ENCODE data around the gene STX16. TPM values are rescaled to one million over a fixed set of nuclear protein-coding genes. Genes with fewer than 3 reads are reported as not detected.

The STX16 gene
- total RNA-seq, 4 donors from 2014 or later = 53.2 to 112 (median 65.8) TPM

- TF ChIP-seq, protein P1, sequence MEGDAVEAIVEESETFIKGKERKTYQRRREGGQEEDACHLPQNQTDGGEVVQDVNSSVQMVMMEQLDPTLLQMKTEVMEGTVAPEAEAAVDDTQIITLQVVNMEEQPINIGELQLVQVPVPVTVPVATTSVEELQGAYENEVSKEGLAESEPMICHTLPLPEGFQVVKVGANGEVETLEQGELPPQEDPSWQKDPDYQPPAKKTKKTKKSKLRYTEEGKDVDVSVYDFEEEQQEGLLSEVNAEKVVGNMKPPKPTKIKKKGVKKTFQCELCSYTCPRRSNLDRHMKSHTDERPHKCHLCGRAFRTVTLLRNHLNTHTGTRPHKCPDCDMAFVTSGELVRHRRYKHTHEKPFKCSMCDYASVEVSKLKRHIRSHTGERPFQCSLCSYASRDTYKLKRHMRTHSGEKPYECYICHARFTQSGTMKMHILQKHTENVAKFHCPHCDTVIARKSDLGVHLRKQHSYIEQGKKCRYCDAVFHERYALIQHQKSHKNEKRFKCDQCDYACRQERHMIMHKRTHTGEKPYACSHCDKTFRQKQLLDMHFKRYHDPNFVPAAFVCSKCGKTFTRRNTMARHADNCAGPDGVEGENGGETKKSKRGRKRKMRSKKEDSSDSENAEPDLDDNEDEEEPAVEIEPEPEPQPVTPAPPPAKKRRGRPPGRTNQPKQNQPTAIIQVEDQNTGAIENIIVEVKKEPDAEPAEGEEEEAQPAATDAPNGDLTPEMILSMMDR (IDR thresholded peaks at IDR 0.05; ENCODE audit: low read depth) = no peak
These were observed 55.2 kb downstream of the STX16 start for GRCh38 chr20:58706150-58706892.

- TF ChIP-seq, protein P1 (IDR thresholded peaks at IDR 0.05; ENCODE audit: low read depth) = no peak
These were observed 56.0 kb downstream of the STX16 start for GRCh38 chr20:58706975-58707681.

- TF ChIP-seq, protein P1 (IDR thresholded peaks at IDR 0.05; ENCODE audit: low read depth) = no peak
These were observed 56.7 kb downstream of the STX16 start for GRCh38 chr20:58707770-58708169.

DNA sequence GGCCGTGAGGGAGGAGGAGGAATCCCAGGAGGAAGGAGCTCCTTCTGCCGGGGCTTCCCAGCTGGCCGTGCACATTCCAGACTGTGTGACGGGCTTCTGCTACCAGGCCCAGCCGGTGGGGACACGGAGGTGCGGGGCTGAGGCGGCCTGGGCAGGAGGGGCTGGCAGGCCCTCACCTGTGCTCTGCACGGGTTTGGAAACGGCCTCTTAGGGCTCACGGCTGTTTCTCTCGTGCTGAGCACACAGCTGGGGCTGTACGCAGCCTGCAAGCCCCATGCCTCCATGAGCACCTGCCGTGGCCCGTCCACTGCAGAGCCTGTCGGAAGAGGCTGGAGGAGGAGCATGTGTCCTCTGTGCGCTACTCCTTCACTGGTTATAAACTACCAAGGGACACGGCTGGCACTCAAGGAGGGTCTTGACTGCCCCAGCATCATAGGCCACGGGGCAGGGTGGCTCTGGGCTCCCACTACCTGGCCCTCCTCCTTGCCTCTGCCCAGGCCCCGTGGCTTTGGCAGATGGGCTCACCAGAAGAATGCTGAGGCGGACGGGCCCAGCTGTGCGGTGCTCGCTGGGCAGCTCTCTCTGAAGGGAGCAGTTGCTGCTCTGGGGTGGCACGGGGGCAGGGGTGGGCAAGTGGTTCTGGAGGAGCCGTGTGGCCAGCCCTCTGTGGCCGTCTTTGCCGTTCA, 57.3 kb downstream of the STX16 start:
- TF ChIP-seq, protein P1 (IDR thresholded peaks at IDR 0.05; ENCODE audit: low read depth) = no peak

DNA sequence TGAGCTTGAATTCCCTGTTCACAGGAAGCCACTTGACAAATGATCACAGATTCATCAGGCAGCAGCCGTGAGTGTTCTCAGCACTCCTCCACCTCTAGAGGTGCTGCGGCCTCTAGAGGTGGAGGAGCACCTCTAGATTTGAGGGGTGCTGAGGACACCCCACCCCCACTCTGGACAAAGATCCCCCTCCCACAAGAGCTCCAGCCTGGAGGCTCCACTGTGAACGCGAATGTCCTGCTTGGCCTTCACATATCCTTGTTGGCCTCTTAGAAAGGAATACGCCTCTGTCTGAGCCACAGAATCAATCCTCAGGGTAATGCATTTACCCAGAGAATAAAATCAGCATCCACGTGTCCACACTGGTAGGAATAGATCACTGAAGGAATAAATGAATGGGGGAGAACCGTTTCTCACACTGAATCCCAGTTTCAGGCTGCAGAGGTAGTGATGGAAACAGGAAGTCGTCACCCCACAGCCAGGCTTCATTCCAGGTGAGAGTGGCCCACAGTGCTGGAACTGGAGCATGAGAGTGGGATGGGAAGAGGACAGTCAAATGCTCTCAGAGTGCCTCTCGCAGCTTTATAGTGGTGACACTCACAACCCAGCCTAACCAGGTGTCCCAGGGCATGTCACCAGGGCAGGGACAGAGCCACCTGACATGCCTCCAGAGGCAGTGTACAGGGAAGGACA, 58.1 kb downstream of the STX16 start:
- TF ChIP-seq, protein P1 (IDR thresholded peaks at IDR 0.05; ENCODE audit: low read depth) = no peak

DNA sequence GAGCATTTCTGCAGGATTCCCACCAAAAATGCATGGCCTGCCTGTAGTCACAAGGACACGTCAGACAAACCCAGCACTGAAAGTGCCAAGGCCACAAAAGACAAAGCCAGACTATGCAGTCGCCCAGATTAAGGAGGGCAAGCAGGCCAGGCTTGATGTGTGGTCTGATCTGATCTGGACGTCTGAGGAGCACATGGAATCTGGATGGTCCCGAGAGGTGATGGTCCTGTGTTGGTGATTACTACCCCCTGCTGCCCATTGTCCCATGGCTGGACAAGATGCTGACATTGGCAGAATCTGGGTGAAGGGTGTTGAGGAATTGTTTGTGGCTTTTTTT, 58.6 kb downstream of the STX16 start:
- TF ChIP-seq, protein P1 (IDR thresholded peaks at IDR 0.05; ENCODE audit: low read depth) = no peak

Data from subcutaneous adipose tissue (tissue), 4 donors.